Glutamatergic neuron (in vitro differentiated cells): Measurements from ENCODE around the gene CCL28. TPM values are rescaled to one million over a fixed set of nuclear protein-coding genes. Genes with fewer than 3 reads are reported as not detected.
"Not testable (repeated sequence)": the region's sequence is repeated elsewhere in the genome, so short reads cannot be mapped to it uniquely, and the experiment has no call there.

Experiments
- DNase-seq: peaks from one replicate; pipeline ENCODE4 v3.0.0; 2022
- H3K27ac Mint-ChIP-seq: one replicate; pipeline ENCODE4 v1.8.0; 2020; ENCODE audit warnings: mild to moderate bottlenecking, mixed read lengths, inconsistent platforms; ENCODE audit not compliant: unreplicated experiment
- H3K27me3 Mint-ChIP-seq: one replicate; pipeline ENCODE4 v1.8.0; 2020; ENCODE audit warnings: mild to moderate bottlenecking, moderate library complexity, mixed read lengths, inconsistent platforms; ENCODE audit not compliant: unreplicated experiment
- H3K36me3 Mint-ChIP-seq: one replicate; pipeline ENCODE4 v1.8.0; 2020; ENCODE audit warnings: mild to moderate bottlenecking, mixed read lengths, inconsistent platforms; ENCODE audit not compliant: unreplicated experiment
- H3K4me1 Mint-ChIP-seq: one replicate; pipeline ENCODE4 v1.8.0; 2020; ENCODE audit warnings: mild to moderate bottlenecking, low read depth, mixed read lengths, inconsistent platforms; ENCODE audit not compliant: unreplicated experiment
- H3K4me3 Mint-ChIP-seq: one replicate; pipeline ENCODE4 v1.8.0; 2020; ENCODE audit warnings: mild to moderate bottlenecking, mixed read lengths, inconsistent platforms; ENCODE audit not compliant: unreplicated experiment
- H3K9me3 Mint-ChIP-seq: one replicate; pipeline ENCODE4 v1.8.0; 2020; ENCODE audit warnings: mild to moderate bottlenecking, moderate library complexity, mixed read lengths, inconsistent platforms; ENCODE audit not compliant: unreplicated experiment
- CTCF ChIP-seq: fragments of 200-600 bp; sonication (generic); IDR thresholded peaks from one replicate; pipeline ENCODE4 v1.5.0; 2021; ENCODE audit not compliant: partially characterized antibody, unreplicated experiment
- total RNA-seq: library from RNA; stranded (reverse); fragmentation: NEBNext Ultra II Directional; extraction: Animal tissue kit (Norgen Biotek cat#: 25700); gene quantifications from one replicate; pipeline ENCODE4 v1.2.1, GENCODE V29; 2021; ENCODE audit not compliant: unreplicated experiment

Gene CCL28
- total RNA-seq, 1 donor from 2014 or later = 1.1 TPM

- no peak for DNase-seq
- no peaks in the 10 kb centered on the region for H3K4me1 Mint-ChIP-seq
- H3K27me3 Mint-ChIP-seq = peaks cover 1% of the 10 kb centered on the region
- H3K4me3 Mint-ChIP-seq = no peak overlapping the region
- no peak overlapping the region for H3K27ac Mint-ChIP-seq
- no peaks in the 10 kb centered on the region for H3K9me3 Mint-ChIP-seq
- H3K36me3 Mint-ChIP-seq = peaks cover 7% of the 10 kb centered on the region
- TF ChIP-seq CTCF = no peak
These were observed 40.4 kb downstream of the CCL28 start for GRCh38 chr5:43371821-43372220.

- TF ChIP-seq CTCF = no peak
- H3K27ac Mint-ChIP-seq = no peak overlapping the region
- no peaks in the 10 kb centered on the region for H3K4me1 Mint-ChIP-seq
- no peak overlapping the region for H3K4me3 Mint-ChIP-seq
- no peaks in the 10 kb centered on the region for H3K9me3 Mint-ChIP-seq
- DNase-seq = no peak
- H3K36me3 Mint-ChIP-seq = peaks cover 7% of the 10 kb centered on the region
- peaks cover 1% of the 10 kb centered on the region for H3K27me3 Mint-ChIP-seq
These were observed 41.8 kb downstream of the CCL28 start for GRCh38 chr5:43370352-43370751.

GRCh38 chr5:43369651-43370050, 42.5 kb downstream of the CCL28 start:
- no peak for DNase-seq
- Mint-ChIP-seq H3K27me3 (peaks cover 1% of the 10 kb centered on the region), H3K4me1 (no peaks in the 10 kb centered on the region), H3K36me3 (peaks cover 7% of the 10 kb centered on the region), H3K9me3 (no peaks in the 10 kb centered on the region), H3K27ac (no peak overlapping the region), H3K4me3 (no peak overlapping the region)
- no peak for TF ChIP-seq CTCF

GRCh38 chr5:43367909-43368669, 44.1 kb downstream of the CCL28 start:
- Mint-ChIP-seq H3K9me3 (no peaks in the 10 kb centered on the region), H3K4me3 (no peak overlapping the region), H3K36me3 (peaks cover 7% of the 10 kb centered on the region), H3K4me1 (no peaks in the 10 kb centered on the region), H3K27me3 (peaks cover 1% of the 10 kb centered on the region), H3K27ac (no peak overlapping the region)
- no peak for TF ChIP-seq CTCF
- DNase-seq = no peak

GRCh38 chr5:43367453-43367852, 44.7 kb downstream of the CCL28 start:
- DNase-seq = no peak
- TF ChIP-seq CTCF = no peak
- peaks cover 1% of the 10 kb centered on the region for H3K27me3 Mint-ChIP-seq
- peaks cover 7% of the 10 kb centered on the region for H3K36me3 Mint-ChIP-seq
- H3K4me3 Mint-ChIP-seq = no peak overlapping the region
- no peak overlapping the region for H3K27ac Mint-ChIP-seq
- no peaks in the 10 kb centered on the region for H3K9me3 Mint-ChIP-seq
- no peaks in the 10 kb centered on the region for H3K4me1 Mint-ChIP-seq

GRCh38 chr5:43366680-43367246, 45.4 kb downstream of the CCL28 start:
- H3K4me3 Mint-ChIP-seq, H3K4me1 Mint-ChIP-seq, DNase-seq, H3K27ac Mint-ChIP-seq, H3K9me3 Mint-ChIP-seq, H3K27me3 Mint-ChIP-seq, H3K36me3 Mint-ChIP-seq: not testable (repeated sequence)

- not testable (repeated sequence) for H3K4me1 Mint-ChIP-seq, H3K27me3 Mint-ChIP-seq, DNase-seq, H3K27ac Mint-ChIP-seq, H3K4me3 Mint-ChIP-seq, H3K9me3 Mint-ChIP-seq
- peaks cover 11% of the 10 kb centered on the region for H3K36me3 Mint-ChIP-seq
These were observed 47.0 kb downstream of the CCL28 start for GRCh38 chr5:43365155-43365554.
